Breast epithelium (tissue), 4 donors: ENCODE data around the gene SLC17A7. TPM values are rescaled to one million over a fixed set of nuclear protein-coding genes. Genes with fewer than 3 reads are reported as not detected.

Experiments
- DNase-seq, 2 donors: peaks; one replicate each; pipeline ENCODE4 v3.0.0-alpha.2; 2019; ENCODE audit warnings: low spot score in 2 of 2
- H3K27ac ChIP-seq, 2 donors: fragments of 200-600 bp; sonication (generic) in 1 of 2; one replicate each; pipeline ENCODE4 v1.5.1; 2016 to 2019; ENCODE audit warnings: mild to moderate bottlenecking in 1 of 2
- H3K27me3 ChIP-seq, 2 donors: fragments of 200-600 bp; sonication (generic) in 1 of 2; one replicate each; pipeline versions ENCODE4 v1.5.1 to v1.6.0; 2017 to 2019; ENCODE audit warnings: control low read depth in 1 of 2, mild to moderate bottlenecking in 1 of 2
- H3K36me3 ChIP-seq: fragments of 200-600 bp; one replicate; pipeline ENCODE4 v1.5.1; 2019
- H3K4me1 ChIP-seq, 2 donors: fragments of 200-600 bp; sonication (generic); one replicate each; pipeline ENCODE4 v1.5.1; 2016 to 2019; ENCODE audit warnings: control low read depth in 1 of 2
- H3K4me3 ChIP-seq, 3 donors: fragments of 200-600 bp; sonication (generic); 1 replicate in 2 of 3; 2 replicates in 1 of 3; pipeline ENCODE4 v1.5.1; 2016 to 2019; ENCODE audit warnings: mild to moderate bottlenecking in 3 of 3, moderate library complexity in 2 of 3
- H3K9me3 ChIP-seq, 2 donors: fragments of 200-600 bp; sonication (generic) in 1 of 2; one replicate each; pipeline ENCODE4 v1.5.1; 2016 to 2019; ENCODE audit warnings: control low read depth in 1 of 2
- CTCF ChIP-seq, 3 donors: fragments of 450-650 bp; IDR thresholded peaks; one replicate each; pipeline ENCODE4 v1.5.1; 2016 to 2017; ENCODE audit warnings: antibody characterized with exemption in 3 of 3, mild to moderate bottlenecking in 3 of 3, moderate library complexity in 3 of 3
- POLR2A ChIP-seq: fragments of 450-650 bp; IDR thresholded peaks from one replicate; pipeline ENCODE4 v1.6.1; 2016; ENCODE audit warnings: antibody characterized with exemption, mild to moderate bottlenecking, moderate library complexity
- POLR2AphosphoS5 ChIP-seq, 3 donors: sonication (generic); formaldehyde crosslinking; IDR thresholded peaks; one replicate each; pipeline ENCODE4 v1.6.1; 2017; ENCODE audit warnings: antibody characterized with exemption in 3 of 3
- intact Hi-C: fragments of 100-400 bp; cut with DNase I; formaldehyde crosslinking; loops from one replicate; pipeline ENCODE4 v1.15.1; 2023; ENCODE audit warnings: low total_unique reads
- total RNA-seq, 3 donors: library from RNA; depleted of rRNA; stranded (reverse); fragments of >200 nt; gene quantifications; one replicate each; pipeline ENCODE4 v1.1.0, GENCODE V29; 2016

SLC17A7 gene
- total RNA-seq, 3 donors from 2014 or later, result 0.44 to 4.3 (median 0.98) TPM

- intact Hi-C loops, result no loop called here
- H3K27me3 ChIP-seq, result peaks cover 0 to 14% of the 10 kb centered on the region in 2 donors
Observed at GRCh38 chr19:49415102-49415809, 26.1 kb downstream of the SLC17A7 start.

GRCh38 chr19:49414256-49414655 is 27.1 kb downstream of the SLC17A7 start:
- no peaks in the 10 kb centered on the region for H3K36me3 ChIP-seq
- H3K4me3 ChIP-seq, result no peak overlapping the region
- peaks cover 0 to 9% of the 10 kb centered on the region in 2 donors for H3K27me3 ChIP-seq
- no peaks in the 10 kb centered on the region for H3K4me1 ChIP-seq
- TF ChIP-seq POLR2AphosphoS5 (IDR thresholded peaks at IDR 0.05) (no peak), POLR2A (no peak), CTCF (IDR thresholded peaks at IDR 0.05) (no peak)
- intact Hi-C loops, result no loop called here
- H3K9me3 ChIP-seq, result no peaks in the 10 kb centered on the region
- H3K27ac ChIP-seq, result no peak overlapping the region
- DNase-seq, result no peak

More at GRCh38 chr19:49415102-49415809, 26.1 kb downstream of the SLC17A7 start:
- TF ChIP-seq CTCF (IDR thresholded peaks at IDR 0.05) (no peak), POLR2AphosphoS5 (IDR thresholded peaks at IDR 0.05) (no peak), POLR2A (no peak)
- Histone ChIP-seq H3K9me3 (no peaks in the 10 kb centered on the region), H3K27ac (no peak overlapping the region), H3K4me1 (no peaks in the 10 kb centered on the region), H3K36me3 (no peaks in the 10 kb centered on the region), H3K4me3 (no peak overlapping the region)
- DNase-seq, result no peak

GRCh38 chr19:49413348-49413747 is 28.0 kb downstream of the SLC17A7 start:
- no peak for DNase-seq
- no peaks in the 10 kb centered on the region for H3K9me3 ChIP-seq
- H3K4me1 ChIP-seq, result no peaks in the 10 kb centered on the region
- peaks cover 0 to 7% of the 10 kb centered on the region in 2 donors for H3K27me3 ChIP-seq
- TF ChIP-seq POLR2A (no peak), POLR2AphosphoS5 (IDR thresholded peaks at IDR 0.05) (no peak)
- no peak overlapping the region for H3K4me3 ChIP-seq
- intact Hi-C loops, result no loop called here
- H3K27ac ChIP-seq, result no peak overlapping the region
- no peaks in the 10 kb centered on the region for H3K36me3 ChIP-seq

GRCh38 chr19:49411681-49412326 is 29.5 kb downstream of the SLC17A7 start:
- Histone ChIP-seq H3K9me3 (no peaks in the 10 kb centered on the region), H3K4me1 (no peaks in the 10 kb centered on the region), H3K27ac (no peak overlapping the region), H3K36me3 (no peaks in the 10 kb centered on the region), H3K27me3 (no peaks in the 10 kb centered on the region), H3K4me3 (no peak overlapping the region)
- no peak for DNase-seq
- intact Hi-C loops, result no loop called here
- TF ChIP-seq POLR2AphosphoS5 (IDR thresholded peaks at IDR 0.05) (no peak), CTCF (IDR thresholded peaks at IDR 0.05) (no peak), POLR2A (no peak)

GRCh38 chr19:49409441-49410029 is 31.8 kb downstream of the SLC17A7 start:
- Histone ChIP-seq H3K9me3 (no peaks in the 10 kb centered on the region), H3K36me3 (no peaks in the 10 kb centered on the region), H3K27me3 (no peaks in the 10 kb centered on the region), H3K4me1 (no peaks in the 10 kb centered on the region), H3K27ac (no peak overlapping the region), H3K4me3 (no peak overlapping the region)
- TF ChIP-seq CTCF (IDR thresholded peaks at IDR 0.05) (no peak), POLR2A (no peak)
- no peak for DNase-seq
- intact Hi-C loops, result loop anchor here (5.0 kb wide), 1 partner anchor 1163 kb away; no protein-coding TSS in a partner anchor
